ENCODE data around the gene RASAL1.

- TF ChIP-seq EZH2 (IDR thresholded peaks at IDR 0.05; ENCODE audit: borderline replicate concordance, low read length), result no peak
- TF ChIP-seq, protein P1, sequence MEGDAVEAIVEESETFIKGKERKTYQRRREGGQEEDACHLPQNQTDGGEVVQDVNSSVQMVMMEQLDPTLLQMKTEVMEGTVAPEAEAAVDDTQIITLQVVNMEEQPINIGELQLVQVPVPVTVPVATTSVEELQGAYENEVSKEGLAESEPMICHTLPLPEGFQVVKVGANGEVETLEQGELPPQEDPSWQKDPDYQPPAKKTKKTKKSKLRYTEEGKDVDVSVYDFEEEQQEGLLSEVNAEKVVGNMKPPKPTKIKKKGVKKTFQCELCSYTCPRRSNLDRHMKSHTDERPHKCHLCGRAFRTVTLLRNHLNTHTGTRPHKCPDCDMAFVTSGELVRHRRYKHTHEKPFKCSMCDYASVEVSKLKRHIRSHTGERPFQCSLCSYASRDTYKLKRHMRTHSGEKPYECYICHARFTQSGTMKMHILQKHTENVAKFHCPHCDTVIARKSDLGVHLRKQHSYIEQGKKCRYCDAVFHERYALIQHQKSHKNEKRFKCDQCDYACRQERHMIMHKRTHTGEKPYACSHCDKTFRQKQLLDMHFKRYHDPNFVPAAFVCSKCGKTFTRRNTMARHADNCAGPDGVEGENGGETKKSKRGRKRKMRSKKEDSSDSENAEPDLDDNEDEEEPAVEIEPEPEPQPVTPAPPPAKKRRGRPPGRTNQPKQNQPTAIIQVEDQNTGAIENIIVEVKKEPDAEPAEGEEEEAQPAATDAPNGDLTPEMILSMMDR (conservative IDR thresholded peaks at IDR 0.05 in 1 of 2, IDR thresholded peaks at IDR 0.05 in 1 of 2; ENCODE audit: extremely low read depth in 1 of 2, insufficient read depth in 1 of 2, low read depth in 1 of 2, low read length in 2 of 2), result no peak
Observed at GRCh38 chr12:113101751-113102150, 33.8 kb downstream of the RASAL1 start.
